Smooth muscle cell (in vitro differentiated cells): Measurements from ENCODE around the gene PER1. TPM values are rescaled to one million over a fixed set of nuclear protein-coding genes. Genes with fewer than 3 reads are reported as not detected.

Experiments used
- microRNA counts: library from miRNA; unstranded; fragments of <30 nt; microRNA quantifications from one replicate; lab custom pipeline; 2016
- microRNA-seq: library from miRNA; unstranded; fragments of <30 nt; microRNA quantifications from one replicate; pipeline ENCODE4, GENCODE V29; 2016; ENCODE audit warnings: borderline number of aligned reads
- polyA plus RNA-seq: library from polyadenylated mRNA; unstranded; fragments of >200 nt; fragmentation: Nextera tagmentation; extraction: Ambion mirVana; gene quantifications from 2 replicates; pipeline ENCODE4 v1.2.1, GENCODE V29; 2016
- total RNA-seq: library from RNA; depleted of rRNA; stranded (reverse); fragments of >200 nt; gene quantifications from 2 replicates; pipeline ENCODE4 v1.2.3, GENCODE V29; 2014

PER1 gene
- total and polyA plus RNA-seq, 2 experiments from 2014 or later = 29.0 to 55.2 TPM

MicroRNA genes within 50 kb of the gene (microRNA counts, 767-probe panel; counts per million panel counts)
- 183 counts per million for microRNA hsa-miR-4521 (lab: Ali Mortazavi, UCI)

Small RNAs within 50 kb of the gene (microRNA-seq; reads per million reads assigned to microRNA genes)
- gene MIR4521 (24.0 reads per million, percentile 32 among the genes with 10 or more reads in this experiment), gene MIR6883 (not detected)

Other genes starting within 250 kb of the PER1 start
- gene RNF227, start 236.1 kb downstream of the PER1 start, total RNA-seq = 3.4 and 5.4 TPM in 2 replicates
- 3.5 and 5.1 TPM in 2 replicates for gene RNF227, start 236.1 kb downstream of the PER1 start, polyA plus RNA-seq
- 4.6 and 8.7 TPM in 2 replicates for gene KCNAB3, start 222.5 kb downstream of the PER1 start, total RNA-seq
- 4.4 and 5.3 TPM in 2 replicates for gene KCNAB3, start 222.5 kb downstream of the PER1 start, polyA plus RNA-seq
- 53.6 and 56.2 TPM in 2 replicates for gene TRAPPC1, start 220.5 kb downstream of the PER1 start, total RNA-seq
- 364 and 392 TPM in 2 replicates for gene TRAPPC1, start 220.5 kb downstream of the PER1 start, polyA plus RNA-seq
- 11.1 and 23.5 TPM in 2 replicates for gene CNTROB, start 220.2 kb downstream of the PER1 start, total RNA-seq
- gene CNTROB, start 220.2 kb downstream of the PER1 start, polyA plus RNA-seq = 20.6 and 26.3 TPM in 2 replicates
- 0.09 TPM in 1 of 2 replicates, not detected in the other for gene GUCY2D, start 149.8 kb downstream of the PER1 start, total RNA-seq
- 0.30 and 0.57 TPM in 2 replicates for gene GUCY2D, start 149.8 kb downstream of the PER1 start, polyA plus RNA-seq
- 0.18 and 0.27 TPM in 2 replicates for gene ALOX15B, start 113.3 kb downstream of the PER1 start, total RNA-seq
- 0.69 and 1.1 TPM in 2 replicates for gene ALOX15B, start 113.3 kb downstream of the PER1 start, polyA plus RNA-seq
- gene ALOX12B, start 64.7 kb downstream of the PER1 start, total RNA-seq = 4.7 and 4.9 TPM in 2 replicates
- gene ALOX12B, start 64.7 kb downstream of the PER1 start, polyA plus RNA-seq = 3.0 and 3.7 TPM in 2 replicates
- 1.1 and 1.7 TPM in 2 replicates for gene ALOXE3, start 33.9 kb downstream of the PER1 start, total RNA-seq
- 0.25 and 2.3 TPM in 2 replicates for gene ALOXE3, start 33.9 kb downstream of the PER1 start, polyA plus RNA-seq
- not detected in 2 replicates for gene HES7, start 28.3 kb downstream of the PER1 start, total RNA-seq
- not detected in 2 replicates for gene HES7, start 28.3 kb downstream of the PER1 start, polyA plus RNA-seq
- 5.7 and 8.1 TPM in 2 replicates for gene VAMP2, start 10.5 kb upstream of the PER1 start, total RNA-seq
- gene VAMP2, start 10.5 kb upstream of the PER1 start, polyA plus RNA-seq = 20.1 and 28.9 TPM in 2 replicates
- 66.7 and 88.4 TPM in 2 replicates for gene TMEM107, start 24.0 kb upstream of the PER1 start, total RNA-seq
- gene TMEM107, start 24.0 kb upstream of the PER1 start, polyA plus RNA-seq = 36.0 and 36.5 TPM in 2 replicates
- 1.8 and 6.3 TPM in 2 replicates for gene BORCS6, start 37.8 kb upstream of the PER1 start, total RNA-seq
- 3.2 and 3.9 TPM in 2 replicates for gene BORCS6, start 37.8 kb upstream of the PER1 start, polyA plus RNA-seq
- gene AURKB, start 58.2 kb upstream of the PER1 start, total RNA-seq = 10.5 and 16.6 TPM in 2 replicates
- 31.7 and 33.5 TPM in 2 replicates for gene AURKB, start 58.2 kb upstream of the PER1 start, polyA plus RNA-seq
- gene CTC1, start 95.7 kb upstream of the PER1 start, total RNA-seq = 1.4 and 3.8 TPM in 2 replicates
- gene CTC1, start 95.7 kb upstream of the PER1 start, polyA plus RNA-seq = 1.8 and 6.0 TPM in 2 replicates
- gene PFAS, start 96.9 kb upstream of the PER1 start, total RNA-seq = 9.9 and 22.1 TPM in 2 replicates
- 10.4 and 12.8 TPM in 2 replicates for gene PFAS, start 96.9 kb upstream of the PER1 start, polyA plus RNA-seq
- gene RANGRF, start 136.3 kb upstream of the PER1 start, total RNA-seq = 10.1 and 13.4 TPM in 2 replicates
- 36.0 and 44.9 TPM in 2 replicates for gene RANGRF, start 136.3 kb upstream of the PER1 start, polyA plus RNA-seq
- 0.90 and 1.6 TPM in 2 replicates for gene SLC25A35, start 143.0 kb upstream of the PER1 start, total RNA-seq
- 2.1 and 2.6 TPM in 2 replicates for gene SLC25A35, start 143.0 kb upstream of the PER1 start, polyA plus RNA-seq
- gene ARHGEF15, start 157.8 kb upstream of the PER1 start, total RNA-seq = not detected in 2 replicates
- gene ARHGEF15, start 157.8 kb upstream of the PER1 start, polyA plus RNA-seq = 0.11 TPM in 1 of 2 replicates, not detected in the other
- not detected in 2 replicates for gene ODF4, start 187.4 kb upstream of the PER1 start, total RNA-seq
- not detected in 2 replicates for gene ODF4, start 187.4 kb upstream of the PER1 start, polyA plus RNA-seq
- 3,019 and 3,533 TPM in 2 replicates for gene RPL26, start 230.8 kb upstream of the PER1 start, total RNA-seq
- gene RPL26, start 230.8 kb upstream of the PER1 start, polyA plus RNA-seq = 367 and 426 TPM in 2 replicates
- 0.54 and 1.6 TPM in 2 replicates for gene RNF222, start 245.4 kb upstream of the PER1 start, total RNA-seq
- 0.32 and 0.49 TPM in 2 replicates for gene RNF222, start 245.4 kb upstream of the PER1 start, polyA plus RNA-seq